T-helper 2 cell treated with Interferon-gamma antibody and Interleukin-4, amounts not matched to agents 5 μg/mL and 100 μg/mL, for 36 hours (primary cell): Measurements from ENCODE around the gene ACTR3C.
"Not testable (repeated sequence)": the region's sequence is repeated elsewhere in the genome, so short reads cannot be mapped to it uniquely, and the experiment has no call there.

ENCODE experiments used
- DNase-seq: peaks from one replicate; pipeline ENCODE4 v3.0.0; 2021; ENCODE audit warnings: low spot score
- H3K27ac Mint-ChIP-seq: one replicate; pipeline ENCODE4 v1.8.0; 2021; ENCODE audit warnings: mild to moderate bottlenecking, mixed read lengths
- H3K27me3 Mint-ChIP-seq: one replicate; pipeline ENCODE4 v1.8.0; 2021; ENCODE audit warnings: low read depth, mixed read lengths
- H3K36me3 Mint-ChIP-seq: one replicate; pipeline ENCODE4 v1.8.0; 2021; ENCODE audit warnings: low read depth, mixed read lengths
- H3K4me1 Mint-ChIP-seq: one replicate; pipeline ENCODE4 v1.8.0; 2021; ENCODE audit warnings: low read depth, mixed read lengths
- H3K4me3 Mint-ChIP-seq: one replicate; pipeline ENCODE4 v1.8.0; 2022; ENCODE audit warnings: mild to moderate bottlenecking, moderate library complexity, mixed read lengths
- H3K9me3 Mint-ChIP-seq: one replicate; pipeline ENCODE4 v1.8.0; 2021; ENCODE audit warnings: mixed read lengths

Gene ACTR3C

DNA sequence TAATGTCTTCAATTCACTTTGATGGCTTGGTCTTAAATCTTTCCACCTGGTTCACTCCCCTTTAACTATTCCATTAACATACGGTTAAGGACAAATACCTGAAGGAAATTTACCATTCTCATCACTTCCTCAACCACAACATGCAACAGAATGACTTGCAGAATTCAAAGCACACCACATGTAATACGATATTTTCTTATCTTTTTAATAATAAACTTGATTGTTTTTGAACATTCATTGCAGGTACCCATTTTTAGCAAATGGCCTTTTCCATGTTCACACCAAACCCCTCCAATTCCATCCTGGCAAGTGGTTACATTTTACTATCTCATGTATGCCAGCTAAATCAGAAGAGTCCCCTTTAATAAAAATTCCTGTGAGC, 17.5 kb downstream of the ACTR3C start:
- not testable (repeated sequence) for H3K27me3 Mint-ChIP-seq
- peaks cover 10% of the 10 kb centered on the region for H3K36me3 Mint-ChIP-seq

DNA sequence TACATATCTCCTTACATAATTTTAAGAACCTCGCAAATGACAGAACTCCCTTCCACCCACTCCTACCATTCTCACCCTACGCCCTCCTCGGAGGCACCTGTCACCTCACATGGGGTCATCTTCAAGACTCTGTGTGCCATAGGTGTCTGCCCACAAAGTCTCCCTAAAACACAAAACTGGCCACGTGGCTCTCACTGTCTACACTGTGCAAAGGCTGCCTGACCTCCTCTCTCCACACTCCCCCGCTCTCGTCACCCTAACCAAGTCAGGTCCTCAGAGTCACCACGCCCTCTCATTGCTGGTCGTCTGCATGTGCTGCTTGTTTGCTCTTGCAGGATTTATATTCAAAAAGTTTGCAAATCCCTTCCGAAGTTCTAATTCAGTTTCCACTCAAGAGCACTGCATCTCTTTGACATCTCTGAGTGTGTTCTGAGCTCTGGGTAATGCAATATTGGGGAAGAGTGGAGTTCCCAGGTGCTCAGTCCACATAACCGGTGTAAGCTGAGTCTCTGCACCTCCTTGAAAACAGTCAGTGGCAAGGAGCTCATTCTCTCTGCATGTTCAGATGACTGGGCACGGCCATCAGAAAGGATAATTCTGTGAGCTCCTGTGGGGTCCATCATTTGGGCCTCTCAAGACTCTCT, 18.0 kb downstream of the ACTR3C start:
- not testable (repeated sequence) for H3K4me3 Mint-ChIP-seq

More for the DNA sequence above, 17.5 kb downstream of the ACTR3C start:
- H3K27ac Mint-ChIP-seq, H3K4me3 Mint-ChIP-seq, H3K4me1 Mint-ChIP-seq, DNase-seq: not testable (repeated sequence)
- H3K9me3 Mint-ChIP-seq: peaks cover 18% of the 10 kb centered on the region

DNA sequence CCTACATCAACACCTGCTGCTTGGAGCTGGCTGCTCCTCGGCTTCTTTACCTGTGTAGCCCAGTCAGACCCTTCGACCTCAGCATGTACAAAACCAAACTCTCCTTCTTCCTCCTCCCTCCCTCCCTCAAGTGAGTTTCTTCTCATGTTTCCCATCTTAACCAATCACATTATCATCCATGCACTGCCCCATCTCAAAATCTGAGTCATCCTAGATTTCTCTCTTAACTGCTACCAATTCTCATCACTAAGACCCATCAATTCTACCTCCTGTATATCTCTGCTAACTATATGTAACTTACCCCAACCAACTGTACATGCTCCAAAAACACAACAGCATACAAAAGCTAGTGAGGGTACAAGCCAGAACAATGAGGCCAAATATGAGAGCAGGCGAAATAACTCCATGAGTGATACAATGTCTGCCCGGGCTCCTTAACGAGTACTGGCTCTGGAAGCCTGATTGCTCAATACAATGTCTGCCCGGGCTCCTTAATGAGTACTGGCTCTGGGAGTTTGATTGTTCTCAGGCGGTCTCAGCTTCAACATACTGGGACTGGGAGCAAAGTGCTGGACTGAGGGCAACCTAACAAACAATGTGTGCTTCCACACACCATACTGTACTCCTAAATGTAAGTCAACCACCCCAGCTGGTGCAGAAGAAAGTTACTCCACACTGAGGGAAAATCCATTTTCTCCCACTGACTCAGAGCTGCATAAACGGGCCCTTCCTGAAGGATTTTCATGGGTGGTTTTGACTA, 18.7 kb downstream of the ACTR3C start:
- not testable (repeated sequence) for H3K4me1 Mint-ChIP-seq, H3K27ac Mint-ChIP-seq

More for the DNA sequence above, 18.0 kb downstream of the ACTR3C start:
- H3K27me3 Mint-ChIP-seq, DNase-seq, H3K27ac Mint-ChIP-seq, H3K4me1 Mint-ChIP-seq: not testable (repeated sequence)
- peaks cover 18% of the 10 kb centered on the region for H3K9me3 Mint-ChIP-seq
- H3K36me3 Mint-ChIP-seq: peaks cover 10% of the 10 kb centered on the region

DNA sequence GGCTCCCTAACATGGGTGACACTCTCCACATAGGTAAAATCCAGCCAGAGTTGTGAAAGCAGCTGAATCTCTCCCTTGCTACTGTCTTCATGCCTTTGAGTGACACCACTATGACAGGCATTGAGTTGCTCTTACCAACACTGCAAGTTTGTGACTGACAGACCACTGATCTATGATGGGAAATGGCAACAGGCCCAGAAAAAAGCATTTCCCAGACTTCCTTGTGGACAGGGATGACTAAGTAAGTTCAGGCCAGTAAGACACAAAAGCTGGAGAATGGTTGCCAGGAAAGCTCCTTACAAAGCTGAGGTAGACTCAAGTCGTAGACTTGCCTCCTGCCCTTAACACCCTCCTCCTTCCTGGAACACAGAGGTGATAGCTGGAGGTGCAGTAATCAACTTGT, 20.4 kb downstream of the ACTR3C start:
- peaks cover 10% of the 10 kb centered on the region for H3K36me3 Mint-ChIP-seq
- not testable (repeated sequence) for H3K27ac Mint-ChIP-seq, DNase-seq, H3K27me3 Mint-ChIP-seq, H3K4me3 Mint-ChIP-seq, H3K4me1 Mint-ChIP-seq
- peaks cover 12% of the 10 kb centered on the region for H3K9me3 Mint-ChIP-seq

More for the DNA sequence above, 18.7 kb downstream of the ACTR3C start:
- DNase-seq, H3K4me3 Mint-ChIP-seq, H3K27me3 Mint-ChIP-seq: not testable (repeated sequence)
- peaks cover 18% of the 10 kb centered on the region for H3K9me3 Mint-ChIP-seq
- H3K36me3 Mint-ChIP-seq: peaks cover 10% of the 10 kb centered on the region

DNA sequence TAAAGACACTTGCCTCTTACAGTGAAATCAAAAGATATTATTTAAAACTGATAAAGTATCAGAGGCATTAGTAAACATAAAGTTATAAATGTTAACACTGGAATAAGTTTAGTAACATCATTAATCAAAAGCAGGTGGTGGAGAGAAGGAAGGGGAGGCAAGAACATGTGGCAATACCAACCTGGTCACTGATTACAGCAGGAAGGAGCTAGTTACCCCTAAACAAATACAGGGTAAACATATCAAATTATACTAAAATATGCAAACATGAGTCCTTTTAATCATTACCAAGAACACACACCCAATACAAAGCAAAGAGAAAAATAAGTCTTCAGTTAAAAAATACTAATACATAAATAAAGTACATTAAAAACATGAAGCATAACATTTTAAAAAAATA, 25.4 kb downstream of the ACTR3C start:
- not testable (repeated sequence) for DNase-seq, H3K9me3 Mint-ChIP-seq, H3K27ac Mint-ChIP-seq, H3K36me3 Mint-ChIP-seq, H3K27me3 Mint-ChIP-seq, H3K4me3 Mint-ChIP-seq, H3K4me1 Mint-ChIP-seq

DNA sequence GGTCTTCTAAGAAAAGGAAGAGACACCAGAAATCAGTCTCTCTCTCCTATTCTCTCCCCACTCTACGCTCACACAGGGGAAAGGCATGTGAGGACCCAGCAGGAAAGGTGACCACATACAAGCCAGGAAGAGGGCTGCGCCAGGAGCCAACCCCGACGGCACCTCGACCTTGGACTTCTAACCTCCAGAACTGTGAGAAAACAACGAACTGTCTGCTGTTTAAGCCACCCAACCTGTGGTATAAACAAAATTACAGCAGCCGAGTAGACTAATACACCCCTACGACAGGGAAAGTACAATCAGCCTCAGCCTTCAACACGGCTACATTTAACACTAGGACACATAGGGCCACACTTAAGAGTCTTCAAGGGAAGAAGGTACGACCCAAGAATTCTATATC, 26.5 kb downstream of the ACTR3C start:
- not testable (repeated sequence) for H3K36me3 Mint-ChIP-seq, H3K4me3 Mint-ChIP-seq, H3K27ac Mint-ChIP-seq, H3K27me3 Mint-ChIP-seq, H3K4me1 Mint-ChIP-seq, DNase-seq, H3K9me3 Mint-ChIP-seq

DNA sequence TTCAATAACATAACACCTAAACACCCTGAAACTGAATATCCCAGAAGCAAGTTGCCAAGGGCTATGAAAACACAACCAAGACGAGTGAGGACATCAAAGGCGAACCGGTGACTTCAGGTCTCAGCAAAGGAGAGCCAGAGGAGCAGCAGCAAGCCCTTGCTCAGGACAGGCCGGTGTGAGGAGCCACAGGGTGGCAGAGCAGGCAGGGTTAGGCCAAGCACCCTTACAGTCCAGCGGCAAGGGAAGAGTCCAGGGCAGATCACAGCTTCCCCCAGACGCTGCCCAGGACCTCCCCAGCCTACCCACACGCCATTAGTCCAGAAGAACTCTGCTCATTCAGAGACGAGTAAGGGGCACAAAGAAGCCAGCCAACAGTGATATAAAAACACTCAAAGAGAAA, 27.7 kb downstream of the ACTR3C start:
- H3K4me1 Mint-ChIP-seq, H3K27me3 Mint-ChIP-seq, H3K36me3 Mint-ChIP-seq, H3K4me3 Mint-ChIP-seq, DNase-seq, H3K27ac Mint-ChIP-seq, H3K9me3 Mint-ChIP-seq: not testable (repeated sequence)

DNA sequence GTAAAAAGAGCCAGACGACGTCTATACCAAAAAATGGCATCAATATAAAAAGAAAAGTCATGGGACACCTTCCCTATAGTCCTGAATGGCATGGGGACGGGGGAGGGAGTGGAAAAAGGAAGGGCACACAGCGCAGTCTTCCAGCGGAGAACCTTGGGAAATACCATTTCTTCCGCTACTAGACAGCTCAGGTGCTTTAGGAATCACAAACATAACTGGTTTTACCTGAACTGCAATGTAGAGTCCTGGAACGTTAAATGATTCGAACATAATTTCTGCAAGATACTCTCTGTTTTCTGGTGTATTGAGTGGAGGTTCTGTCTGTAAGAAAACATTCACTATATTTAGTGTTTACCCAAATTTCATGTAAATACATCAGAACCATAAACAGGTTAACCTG, 28.3 kb downstream of the ACTR3C start:
- H3K27me3 Mint-ChIP-seq, H3K9me3 Mint-ChIP-seq, H3K4me3 Mint-ChIP-seq, H3K4me1 Mint-ChIP-seq, H3K27ac Mint-ChIP-seq, DNase-seq, H3K36me3 Mint-ChIP-seq: not testable (repeated sequence)

DNA sequence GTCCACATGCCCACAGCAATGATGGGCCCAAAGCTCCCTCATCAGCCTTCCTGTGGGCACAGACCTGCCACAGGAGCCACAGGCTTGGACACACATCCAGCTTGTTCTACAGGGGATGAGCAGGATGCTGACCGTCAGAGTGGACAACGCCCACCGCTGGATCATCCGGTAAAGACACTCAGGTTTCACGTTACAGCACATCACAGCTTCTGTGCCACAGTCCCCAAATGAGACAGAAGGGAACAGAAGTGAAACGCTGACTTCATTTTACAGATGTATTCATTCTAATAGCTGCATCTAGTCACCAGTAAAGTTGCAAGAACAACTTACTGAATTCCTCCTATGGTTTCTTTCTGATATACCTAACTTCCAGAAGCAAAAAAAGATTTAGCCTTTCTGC, 33.0 kb downstream of the ACTR3C start:
- H3K9me3 Mint-ChIP-seq, H3K4me1 Mint-ChIP-seq, DNase-seq, H3K27me3 Mint-ChIP-seq, H3K4me3 Mint-ChIP-seq, H3K36me3 Mint-ChIP-seq, H3K27ac Mint-ChIP-seq: not testable (repeated sequence)

DNA sequence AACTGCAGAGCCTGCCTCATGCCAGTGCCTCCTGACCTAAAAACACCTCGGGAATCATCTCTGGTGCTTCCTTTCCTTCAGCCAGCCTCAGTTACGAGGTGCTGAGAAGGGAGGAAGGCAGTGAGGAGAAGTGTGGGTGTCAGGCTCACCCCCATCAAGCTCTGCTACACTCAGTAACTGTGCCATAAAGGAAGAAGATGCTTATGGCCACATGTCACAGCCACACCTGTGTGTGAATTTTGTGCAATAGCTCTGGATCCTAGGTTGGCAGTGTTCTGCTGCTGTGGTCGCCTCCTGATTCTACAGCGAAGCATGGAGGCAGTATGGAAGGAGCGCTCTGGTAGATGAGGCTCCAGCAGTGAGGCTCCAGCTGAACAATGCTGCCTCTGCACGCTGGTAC, 34.5 kb downstream of the ACTR3C start:
- H3K4me1 Mint-ChIP-seq, H3K4me3 Mint-ChIP-seq, H3K36me3 Mint-ChIP-seq: not testable (repeated sequence)

DNA sequence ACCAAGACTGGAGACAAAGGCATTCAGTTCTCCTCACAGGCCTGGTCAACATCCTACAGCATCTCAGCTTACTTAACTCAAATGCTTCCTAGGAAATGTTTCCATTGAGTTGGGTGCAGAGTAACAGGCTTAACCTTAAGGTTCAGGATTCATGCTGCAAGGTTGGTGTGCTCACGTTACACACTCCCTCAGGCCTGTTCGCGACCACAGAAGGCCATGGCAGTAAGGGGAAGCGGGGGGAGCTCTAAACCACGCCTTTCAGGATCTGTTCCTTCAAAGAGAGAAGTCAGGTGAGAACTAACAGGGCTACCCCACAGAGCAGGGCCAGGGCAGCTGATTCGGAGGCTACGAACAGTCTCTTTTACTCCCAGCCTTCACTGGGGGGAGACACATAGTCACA, 35.5 kb downstream of the ACTR3C start:
- H3K9me3 Mint-ChIP-seq, H3K4me1 Mint-ChIP-seq, H3K27ac Mint-ChIP-seq, H3K27me3 Mint-ChIP-seq, H3K4me3 Mint-ChIP-seq, DNase-seq, H3K36me3 Mint-ChIP-seq: not testable (repeated sequence)

More for the DNA sequence above, 34.5 kb downstream of the ACTR3C start:
- not testable (repeated sequence) for H3K9me3 Mint-ChIP-seq, DNase-seq, H3K27me3 Mint-ChIP-seq, H3K27ac Mint-ChIP-seq

DNA sequence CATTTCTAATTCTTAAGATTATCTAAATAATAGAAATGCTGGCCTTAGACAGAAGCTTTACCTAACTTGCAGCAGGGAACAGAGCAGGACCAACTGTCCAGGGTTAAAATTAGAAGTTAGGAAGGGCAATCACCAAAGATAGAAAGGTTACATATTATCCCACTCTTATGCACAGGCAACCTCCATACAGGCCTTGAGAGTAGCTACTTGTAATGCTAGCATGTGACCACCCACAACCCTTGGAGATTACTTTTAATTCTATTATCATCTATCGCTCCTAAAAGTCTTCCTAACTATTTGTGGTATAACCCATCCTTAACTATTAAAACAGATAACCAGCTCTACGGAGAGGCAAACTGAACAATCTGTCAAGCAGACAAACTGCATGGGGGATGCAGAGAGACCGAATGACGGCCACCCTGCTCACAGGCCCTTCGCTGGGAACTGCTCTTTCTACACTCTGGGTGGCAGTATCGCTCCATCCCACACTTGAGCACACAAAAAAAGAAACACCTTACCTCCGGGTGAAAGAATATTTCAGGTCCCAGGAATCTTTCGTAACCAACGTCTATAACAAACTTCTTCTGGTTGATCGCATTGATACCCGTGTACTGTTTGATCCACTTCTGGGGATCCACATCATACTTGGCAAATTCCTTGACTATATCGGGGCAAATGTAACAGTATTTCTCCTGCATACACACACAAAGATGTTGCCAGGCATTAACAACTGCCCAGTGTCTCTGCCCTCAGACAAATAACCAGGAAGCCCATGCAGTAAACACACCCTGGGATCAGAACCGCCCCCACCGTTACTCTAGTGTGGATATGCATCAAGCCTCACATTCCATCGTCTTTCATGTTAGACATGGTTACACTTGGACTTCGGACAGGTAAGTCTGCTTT, 37.2 kb downstream of the ACTR3C start:
- H3K36me3 Mint-ChIP-seq, H3K27me3 Mint-ChIP-seq, H3K4me3 Mint-ChIP-seq: not testable (repeated sequence)

DNA sequence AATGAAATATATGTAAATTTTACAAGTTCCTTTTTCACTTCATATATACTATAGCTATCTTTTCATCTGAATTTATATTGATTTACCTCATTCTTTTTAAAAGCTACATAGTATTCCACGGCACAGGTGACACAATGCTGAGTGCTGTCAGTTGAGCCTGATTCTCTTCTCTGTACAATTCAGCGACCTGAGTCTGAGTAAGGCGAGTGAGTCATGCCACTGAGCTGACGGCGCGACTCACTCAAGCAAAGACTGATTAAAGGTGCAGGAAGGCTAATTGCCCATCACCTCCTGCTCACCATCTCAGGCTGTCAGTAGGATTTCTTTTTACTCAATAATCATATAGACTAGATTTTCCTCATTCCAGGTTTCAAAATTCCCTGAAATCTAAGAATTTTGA, 39.7 kb downstream of the ACTR3C start:
- H3K27ac Mint-ChIP-seq, H3K27me3 Mint-ChIP-seq, H3K4me3 Mint-ChIP-seq, H3K36me3 Mint-ChIP-seq, DNase-seq, H3K4me1 Mint-ChIP-seq, H3K9me3 Mint-ChIP-seq: not testable (repeated sequence)

More for the DNA sequence above, 37.2 kb downstream of the ACTR3C start:
- not testable (repeated sequence) for DNase-seq, H3K27ac Mint-ChIP-seq, H3K9me3 Mint-ChIP-seq, H3K4me1 Mint-ChIP-seq

DNA sequence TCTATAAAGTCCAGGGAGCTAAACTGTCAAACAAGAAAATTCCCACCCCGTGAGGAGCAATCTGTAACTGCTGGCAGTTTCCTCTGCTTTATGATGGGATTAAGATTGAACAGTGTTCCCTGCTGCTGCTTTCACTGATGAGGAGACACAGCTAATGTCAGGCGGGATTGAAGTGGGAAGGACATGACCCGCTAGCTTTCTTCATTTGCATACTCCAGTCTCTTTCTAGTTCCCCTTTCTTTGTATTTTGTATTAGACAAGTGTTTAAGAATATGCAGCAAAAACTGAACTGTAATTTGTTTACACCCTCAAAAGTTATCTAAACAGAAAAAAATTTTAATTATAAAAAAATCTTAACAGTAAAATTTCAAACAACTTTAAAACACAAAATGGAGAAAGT, 40.2 kb downstream of the ACTR3C start:
- H3K4me1 Mint-ChIP-seq, H3K36me3 Mint-ChIP-seq: not testable (repeated sequence)

More for the DNA sequence above, 40.2 kb downstream of the ACTR3C start:
- H3K27me3 Mint-ChIP-seq, DNase-seq, H3K4me3 Mint-ChIP-seq, H3K9me3 Mint-ChIP-seq, H3K27ac Mint-ChIP-seq: not testable (repeated sequence)
